Parathyroid adenoma (tissue), 2 donors: Measurements from ENCODE around the gene NDUFAF2.

Experiments used
- H2AFZ ChIP-seq: fragments of 300-600 bp; sonication (generic); one replicate; pipeline ENCODE4 v1.7.0; 2017; ENCODE audit warnings: antibody characterized with exemption, mild to moderate bottlenecking
- H3K27ac ChIP-seq: fragments of 300-600 bp; sonication (generic); one replicate; pipeline ENCODE4 v1.7.0; 2017
- H3K27me3 ChIP-seq: fragments of 300-600 bp; sonication (generic); one replicate; pipeline ENCODE4 v1.7.0; 2017; ENCODE audit warnings: low read length; ENCODE audit not compliant: control insufficient read depth, insufficient read depth
- H3K36me3 ChIP-seq: fragments of 300-600 bp; sonication (generic); one replicate; pipeline ENCODE4 v1.7.0; 2017; ENCODE audit warnings: low read length; ENCODE audit not compliant: control insufficient read depth, insufficient read depth
- H3K4me1 ChIP-seq: fragments of 300-600 bp; sonication (generic); one replicate; pipeline ENCODE4 v1.7.0; 2017; ENCODE audit warnings: control low read depth
- H3K4me2 ChIP-seq: fragments of 300-600 bp; sonication (generic); one replicate; pipeline ENCODE4 v1.7.0; 2017; ENCODE audit warnings: low read length
- H3K4me3 ChIP-seq: fragments of 300-600 bp; sonication (generic); one replicate; pipeline ENCODE4 v1.7.0; 2017; ENCODE audit warnings: low read depth, low read length
- H3K79me2 ChIP-seq: fragments of 300-600 bp; sonication (generic); one replicate; pipeline ENCODE4 v1.7.0; 2017; ENCODE audit warnings: control low read depth
- H3K9ac ChIP-seq: fragments of 300-600 bp; sonication (generic); one replicate; pipeline ENCODE4 v1.7.0; 2017; ENCODE audit warnings: mild to moderate bottlenecking
- H3K9me3 ChIP-seq: fragments of 300-600 bp; sonication (generic); one replicate; pipeline ENCODE4 v1.7.0; 2017; ENCODE audit warnings: low read length; ENCODE audit not compliant: control insufficient read depth
- TF ChIP-seq, protein P1 (sequence below): fragments of 300-600 bp; sonication (generic); IDR thresholded peaks from one replicate; pipeline ENCODE4 v1.7.0; 2017; ENCODE audit warnings: antibody characterized with exemption, mild to moderate bottlenecking
- donor health status: primary hyperparathyroidism.

Gene NDUFAF2, protein sequence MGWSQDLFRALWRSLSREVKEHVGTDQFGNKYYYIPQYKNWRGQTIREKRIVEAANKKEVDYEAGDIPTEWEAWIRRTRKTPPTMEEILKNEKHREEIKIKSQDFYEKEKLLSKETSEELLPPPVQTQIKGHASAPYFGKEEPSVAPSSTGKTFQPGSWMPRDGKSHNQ

DNA sequence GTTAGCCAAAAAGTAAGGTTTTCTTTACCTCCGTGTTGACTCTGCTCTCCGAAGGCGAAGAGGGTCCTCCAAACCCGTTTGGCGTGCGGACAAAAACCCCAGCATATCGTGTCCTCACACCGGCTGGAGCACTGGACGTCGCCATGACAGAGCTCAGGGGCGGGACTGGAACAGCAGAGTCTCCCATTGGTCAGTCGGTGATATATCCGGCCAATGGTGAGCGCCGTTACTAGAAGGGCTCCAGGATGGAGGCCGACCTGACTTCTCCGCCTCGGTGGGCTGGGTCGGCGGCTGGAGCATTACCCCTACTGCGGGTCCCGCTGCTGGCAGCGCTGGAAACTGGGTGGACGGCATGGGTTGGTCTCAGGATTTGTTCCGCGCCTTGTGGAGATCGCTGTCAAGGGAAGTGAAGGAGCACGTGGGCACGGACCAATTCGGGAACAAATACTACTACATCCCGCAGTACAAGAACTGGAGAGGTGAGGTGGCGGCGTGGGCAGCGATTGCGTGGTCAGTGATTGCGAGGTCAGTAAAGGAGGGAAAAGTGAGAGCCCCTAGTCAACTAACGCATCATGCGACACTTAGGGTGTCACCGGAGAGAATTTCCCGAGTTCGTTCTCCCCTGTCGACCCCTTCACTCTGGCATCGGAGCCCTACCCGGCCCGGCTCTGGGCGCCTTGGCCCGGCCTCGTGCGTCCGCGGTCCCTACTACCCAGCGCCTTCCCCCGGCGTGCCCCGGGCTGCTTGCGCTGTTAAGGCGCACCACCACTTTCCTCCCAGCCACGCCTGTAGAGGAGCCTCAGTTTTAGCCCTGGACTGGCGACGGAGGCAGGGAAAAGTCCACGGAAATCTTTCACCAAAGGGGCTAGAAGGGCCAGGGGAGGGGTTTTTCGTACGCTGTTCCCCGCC is at the start of gene NDUFAF2, which contains the start of gene ERCC8:
NDUFAF2 (plus strand) TSS at position 302 of the 909 bp plus-strand sequence; CDS start at position 353, 51 bp downstream.
ERCC8 (minus strand) TSS at position 167 of the 909 bp plus-strand sequence; CDS start at position 105, 62 bp downstream.
- H3K79me2 ChIP-seq, result peaks cover 31% of the 10 kb centered on the region
- H3K36me3 ChIP-seq, result no peaks in the 10 kb centered on the region
- H3K27ac ChIP-seq, result peak within 1 kb of the TSS; percentile 64
- peak within 1 kb of the TSS; percentile 97 for H3K4me2 ChIP-seq
- no peaks in the 10 kb centered on the region for H3K4me1 ChIP-seq
- no peaks in the 10 kb centered on the region for H3K9me3 ChIP-seq
- no peaks in the 10 kb centered on the region for H3K27me3 ChIP-seq
- TF ChIP-seq, protein P1, sequence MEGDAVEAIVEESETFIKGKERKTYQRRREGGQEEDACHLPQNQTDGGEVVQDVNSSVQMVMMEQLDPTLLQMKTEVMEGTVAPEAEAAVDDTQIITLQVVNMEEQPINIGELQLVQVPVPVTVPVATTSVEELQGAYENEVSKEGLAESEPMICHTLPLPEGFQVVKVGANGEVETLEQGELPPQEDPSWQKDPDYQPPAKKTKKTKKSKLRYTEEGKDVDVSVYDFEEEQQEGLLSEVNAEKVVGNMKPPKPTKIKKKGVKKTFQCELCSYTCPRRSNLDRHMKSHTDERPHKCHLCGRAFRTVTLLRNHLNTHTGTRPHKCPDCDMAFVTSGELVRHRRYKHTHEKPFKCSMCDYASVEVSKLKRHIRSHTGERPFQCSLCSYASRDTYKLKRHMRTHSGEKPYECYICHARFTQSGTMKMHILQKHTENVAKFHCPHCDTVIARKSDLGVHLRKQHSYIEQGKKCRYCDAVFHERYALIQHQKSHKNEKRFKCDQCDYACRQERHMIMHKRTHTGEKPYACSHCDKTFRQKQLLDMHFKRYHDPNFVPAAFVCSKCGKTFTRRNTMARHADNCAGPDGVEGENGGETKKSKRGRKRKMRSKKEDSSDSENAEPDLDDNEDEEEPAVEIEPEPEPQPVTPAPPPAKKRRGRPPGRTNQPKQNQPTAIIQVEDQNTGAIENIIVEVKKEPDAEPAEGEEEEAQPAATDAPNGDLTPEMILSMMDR, result no peak
- H3K4me3 ChIP-seq, result peak within 1 kb of the TSS; percentile 80
- peak within 1 kb of the TSS; percentile 92 for H2AFZ ChIP-seq
- H3K9ac ChIP-seq, result no peak within 1 kb of the TSS

GRCh38 chr5:60896991-60897390 is 48.0 kb upstream of the NDUFAF2 start:
- no peak overlapping the region for H2AFZ ChIP-seq
- H3K27me3 ChIP-seq, result no peaks in the 10 kb centered on the region
- TF ChIP-seq, protein P1, result no peak
- no peaks in the 10 kb centered on the region for H3K36me3 ChIP-seq
- H3K9me3 ChIP-seq, result no peaks in the 10 kb centered on the region
- peaks cover 3% of the 10 kb centered on the region for H3K4me1 ChIP-seq
- H3K9ac ChIP-seq, result no peak overlapping the region
- H3K79me2 ChIP-seq, result no peaks in the 10 kb centered on the region
- H3K4me2 ChIP-seq, result no peak overlapping the region
- H3K4me3 ChIP-seq, result no peak overlapping the region
- H3K27ac ChIP-seq, result no peak overlapping the region

- peaks cover 3% of the 10 kb centered on the region for H3K4me1 ChIP-seq
- no peaks in the 10 kb centered on the region for H3K27me3 ChIP-seq
- no peaks in the 10 kb centered on the region for H3K9me3 ChIP-seq
- no peak overlapping the region for H3K4me2 ChIP-seq
- H3K79me2 ChIP-seq, result no peaks in the 10 kb centered on the region
- TF ChIP-seq, protein P1, result no peak
- H3K9ac ChIP-seq, result no peak overlapping the region
- H3K4me3 ChIP-seq, result no peak overlapping the region
- no peak overlapping the region for H2AFZ ChIP-seq
- H3K36me3 ChIP-seq, result no peaks in the 10 kb centered on the region
- H3K27ac ChIP-seq, result no peak overlapping the region
These were observed 41.6 kb upstream of the NDUFAF2 start for GRCh38 chr5:60903356-60903755.

DNA sequence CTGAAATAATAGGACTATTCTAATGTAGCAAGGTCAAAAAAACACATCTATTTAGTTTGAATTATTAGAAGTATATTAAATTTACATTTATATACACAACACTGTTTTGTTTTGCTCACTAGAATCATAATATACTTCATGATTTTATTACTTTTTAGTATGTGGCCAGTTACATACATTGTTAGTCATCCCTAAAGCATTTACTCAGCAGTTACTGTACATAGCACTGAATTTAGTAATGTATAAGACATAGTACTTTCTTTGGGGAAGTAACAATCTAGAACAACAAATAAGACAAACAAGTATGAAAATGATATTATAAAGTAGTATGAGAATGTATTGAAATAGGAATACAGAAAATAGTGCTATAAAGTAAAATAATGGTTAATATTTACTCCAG is 28.4 kb upstream of the NDUFAF2 start:
- H3K4me2 ChIP-seq, result no peak overlapping the region
- H3K79me2 ChIP-seq, result no peaks in the 10 kb centered on the region
- H3K27me3 ChIP-seq, result no peaks in the 10 kb centered on the region
- H2AFZ ChIP-seq, result no peak overlapping the region
- H3K9ac ChIP-seq, result no peak overlapping the region
- H3K36me3 ChIP-seq, result no peaks in the 10 kb centered on the region
- H3K4me1 ChIP-seq, result no peaks in the 10 kb centered on the region
- TF ChIP-seq, protein P1, result no peak
- H3K27ac ChIP-seq, result no peak overlapping the region
- H3K4me3 ChIP-seq, result no peak overlapping the region
- no peaks in the 10 kb centered on the region for H3K9me3 ChIP-seq
